ENCODE measurements around the gene DLGAP1. TPM values are rescaled to one million over a fixed set of nuclear protein-coding genes. Genes with fewer than 3 reads are reported as not detected.

The DLGAP1 gene
- total RNA-seq, 1 donor from 2014 or later, result not detected

- intact Hi-C loops (cut with DNase I), result loop anchor here (5.0 kb wide), 1 partner anchor 101 kb away; no protein-coding TSS in a partner anchor
- ATAC-seq (no peak), DNase-seq (ENCODE audit: missing footprints) (no peak)
Observed at GRCh38 chr18:3873698-3874097, 581.4 kb downstream of the DLGAP1 start.

GRCh38 chr18:3873211-3873610 lies 581.9 kb downstream of the DLGAP1 start:
- DNase-seq (ENCODE audit: missing footprints), result no peak
- intact Hi-C loops (cut with DNase I), result loop anchor here (5.0 kb wide), 1 partner anchor 101 kb away; no protein-coding TSS in a partner anchor
- no peak for ATAC-seq

GRCh38 chr18:3872641-3873040 lies 582.5 kb downstream of the DLGAP1 start:
- DNase-seq (ENCODE audit: missing footprints), result no peak
- intact Hi-C loops (cut with DNase I), result loop anchor here (5.0 kb wide), 1 partner anchor 100 kb away; no protein-coding TSS in a partner anchor
- no peak for ATAC-seq

DNA sequence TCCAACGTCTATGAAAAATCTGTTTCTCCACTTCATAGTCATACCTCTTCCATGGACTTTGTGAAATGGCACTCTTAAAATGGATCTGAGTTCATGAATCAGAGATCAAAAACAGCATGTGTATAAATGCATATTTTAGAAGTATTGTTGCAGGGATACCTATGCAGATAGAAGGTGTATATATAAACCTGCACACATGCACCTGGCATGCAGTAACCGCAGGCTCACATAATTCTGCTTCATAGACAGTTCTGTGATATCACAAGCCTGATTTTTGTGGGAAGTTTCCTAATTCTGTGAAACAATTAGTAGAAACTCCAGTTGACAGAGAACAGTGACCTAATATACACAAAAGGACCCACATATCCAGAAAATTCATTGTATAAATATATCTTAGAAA lies 583.4 kb downstream of the DLGAP1 start:
- DNase-seq (ENCODE audit: missing footprints), result no peak
- intact Hi-C loops (cut with DNase I), result loop anchor here (5.0 kb wide), 1 partner anchor 99 kb away; no protein-coding TSS in a partner anchor
- no peak for ATAC-seq

- DNase-seq (ENCODE audit: missing footprints), result no peak
- ATAC-seq, result no peak
- intact Hi-C loops (cut with DNase I), result loop anchor here (5.0 kb wide), 1 partner anchor 99 kb away; no protein-coding TSS in a partner anchor
Observed at GRCh38 chr18:3870914-3871313, 584.2 kb downstream of the DLGAP1 start.

DNA sequence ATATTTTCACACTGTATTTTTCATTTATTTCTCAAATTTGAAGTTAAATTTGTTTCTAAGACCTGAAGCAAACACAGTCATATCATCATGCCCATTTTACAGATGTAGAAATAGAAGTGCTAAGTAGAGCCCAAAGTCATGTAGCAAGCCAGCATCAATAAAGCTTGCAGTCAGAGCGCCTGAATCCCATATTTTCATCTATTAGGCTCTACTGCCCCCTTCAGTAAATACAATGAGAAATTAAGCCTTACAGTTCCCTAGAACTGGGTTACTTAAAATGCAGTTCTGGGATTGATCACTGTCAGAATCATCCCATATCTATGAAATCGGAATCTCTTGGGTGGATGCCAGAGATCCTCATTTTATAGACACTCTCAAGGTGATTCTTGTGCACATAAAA lies 585.3 kb downstream of the DLGAP1 start:
- DNase-seq (ENCODE audit: missing footprints), result no peak
- ATAC-seq, result no peak
- intact Hi-C loops (cut with DNase I), result loop anchor here (5.0 kb wide), 1 partner anchor 98 kb away; no protein-coding TSS in a partner anchor

DNA sequence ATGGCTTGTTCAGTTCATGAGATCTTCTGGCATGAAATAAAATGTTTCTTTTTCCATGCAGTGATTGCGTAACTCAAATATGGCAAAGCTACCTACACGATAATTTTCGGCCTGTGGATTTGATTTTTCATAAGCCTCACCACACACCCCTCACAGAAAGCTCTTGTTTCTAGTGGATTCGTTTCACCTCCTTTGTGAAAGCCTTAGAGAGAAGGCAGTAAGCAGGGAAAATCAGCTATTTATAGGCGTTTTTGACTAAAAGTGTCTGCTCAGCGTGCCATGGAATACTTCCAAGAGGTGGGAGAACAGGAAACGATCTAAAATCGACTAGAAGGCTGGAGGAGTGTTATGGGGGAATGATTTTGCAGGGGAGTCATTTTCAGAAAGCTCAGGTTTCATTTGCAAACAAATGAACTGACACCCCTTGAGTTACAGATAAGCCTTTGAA lies 587.2 kb downstream of the DLGAP1 start:
- ATAC-seq (no peak), DNase-seq (ENCODE audit: missing footprints) (no peak)
- intact Hi-C loops (cut with DNase I), result no loop called here

- DNase-seq (ENCODE audit: missing footprints) (no peak), ATAC-seq (no peak)
- intact Hi-C loops (cut with DNase I), result no loop called here
Observed at GRCh38 chr18:3867236-3867635, 587.9 kb downstream of the DLGAP1 start.

DNA sequence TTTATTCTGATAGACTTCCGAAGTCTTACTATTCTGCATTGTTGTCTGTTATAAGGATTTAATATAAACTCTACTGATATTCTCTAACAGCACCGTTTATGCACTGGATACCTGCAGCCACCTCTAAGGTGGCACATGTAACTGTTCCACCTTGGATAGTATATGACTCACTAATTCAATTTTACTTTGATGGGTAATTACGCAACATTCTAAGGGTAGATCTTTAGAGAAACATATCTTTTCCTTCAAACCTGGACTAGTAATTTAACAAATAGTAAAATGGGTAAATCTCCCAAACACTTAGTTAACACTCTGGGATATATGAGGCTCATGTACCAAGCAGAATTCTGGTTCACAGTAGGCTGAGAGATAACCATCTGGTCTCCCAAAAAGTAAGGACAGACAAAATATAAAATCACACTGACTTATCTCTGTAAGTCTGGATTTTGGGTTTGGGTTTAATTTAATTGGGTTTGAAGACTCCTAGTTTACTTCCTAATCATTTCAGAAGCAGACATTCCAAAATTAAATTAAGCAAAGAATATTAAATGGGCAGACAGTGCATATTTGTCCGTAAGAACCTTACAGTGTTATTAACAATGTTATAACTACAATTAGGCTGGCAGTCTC lies 590.3 kb downstream of the DLGAP1 start:
- DNase-seq (ENCODE audit: missing footprints) (no peak), ATAC-seq (no peak)
- intact Hi-C loops (cut with DNase I), result no loop called here

DNA sequence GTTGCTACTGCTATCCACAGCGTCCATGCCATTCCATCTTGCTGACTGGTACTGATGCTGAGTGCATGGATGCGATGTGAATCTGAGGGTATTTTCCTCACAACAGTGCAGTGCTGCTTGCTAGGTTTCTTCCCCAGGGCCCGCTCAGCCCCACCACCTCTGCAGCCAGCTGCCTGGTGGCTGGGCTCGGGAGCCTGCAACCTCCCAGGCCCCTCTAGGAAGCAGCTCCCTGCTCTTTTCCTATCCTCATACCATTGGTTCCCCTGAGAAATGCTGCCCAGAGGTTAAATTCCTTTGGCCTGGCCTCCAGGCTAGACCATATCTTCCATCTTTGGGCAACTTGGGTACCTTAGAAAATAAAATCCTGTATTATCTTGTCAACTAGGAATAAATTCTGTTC lies 591.5 kb downstream of the DLGAP1 start:
- ATAC-seq (no peak), DNase-seq (ENCODE audit: missing footprints) (no peak)
- intact Hi-C loops (cut with DNase I), result no loop called here

DNA sequence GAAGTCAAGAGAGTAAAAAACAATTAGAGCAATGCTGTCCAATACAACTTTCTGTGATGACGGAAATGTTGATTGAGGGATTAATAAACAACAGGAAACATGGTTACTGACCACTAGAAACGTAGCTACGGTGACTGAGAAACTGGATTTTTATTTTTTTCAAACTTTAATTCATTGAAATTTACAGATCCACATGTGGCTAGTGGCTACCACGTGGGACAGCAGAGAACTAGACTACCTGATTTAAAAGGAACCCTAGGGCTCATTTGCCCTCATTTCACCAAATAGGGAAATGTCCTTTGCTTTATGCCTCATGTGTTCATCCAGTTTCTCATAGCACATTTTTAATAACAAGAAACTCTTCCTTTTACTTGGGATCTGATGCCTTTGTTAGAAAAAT lies 592.1 kb downstream of the DLGAP1 start:
- intact Hi-C loops (cut with DNase I), result no loop called here
- no peak for ATAC-seq
- DNase-seq (ENCODE audit: missing footprints), result no peak

- no peak for DNase-seq (ENCODE audit: missing footprints)
- intact Hi-C loops (cut with DNase I), result no loop called here
- no peak for ATAC-seq
Observed at GRCh38 chr18:3861495-3861894, 593.6 kb downstream of the DLGAP1 start.

DNA sequence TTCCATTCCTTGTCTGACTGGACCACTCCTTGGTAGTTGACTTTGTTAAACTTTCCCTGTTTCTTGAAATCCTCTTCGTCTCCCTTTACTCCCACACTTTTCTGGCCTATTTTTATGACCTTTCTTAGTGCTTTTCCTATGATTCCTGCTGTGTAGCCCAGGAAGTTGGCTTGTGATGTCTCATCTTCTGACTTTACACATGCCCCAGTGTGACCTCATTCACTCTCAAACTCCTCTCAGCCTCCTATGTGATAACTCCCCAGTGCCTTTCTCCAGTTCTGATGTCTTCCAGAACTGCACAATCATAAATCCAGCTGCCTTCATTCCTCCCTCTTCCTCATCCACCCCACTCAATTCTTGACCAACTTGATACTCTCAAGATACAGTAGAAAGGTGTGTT lies 597.6 kb downstream of the DLGAP1 start:
- DNase-seq (ENCODE audit: missing footprints) (no peak), ATAC-seq (no peak)
- intact Hi-C loops (cut with DNase I), result no loop called here

DNA sequence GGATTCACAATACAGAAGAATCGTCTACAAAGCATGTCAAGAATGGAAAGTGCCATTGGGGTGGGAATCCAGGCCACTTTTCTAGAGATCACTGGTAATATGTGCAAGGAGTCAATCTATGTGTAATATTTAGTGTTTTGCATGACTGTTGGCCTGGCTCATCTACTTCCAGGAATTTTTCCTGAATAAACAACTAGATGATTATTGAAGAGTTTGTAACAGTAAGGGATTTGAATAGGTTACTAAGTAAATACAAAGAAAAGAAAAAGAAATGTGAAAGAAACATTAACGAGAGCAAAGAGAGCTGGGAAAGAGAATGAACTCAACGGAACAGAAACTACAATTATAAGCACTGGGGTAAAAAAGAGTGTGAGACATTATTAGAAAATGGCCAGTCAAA lies 599.1 kb downstream of the DLGAP1 start:
- intact Hi-C loops (cut with DNase I), result no loop called here
- DNase-seq (ENCODE audit: missing footprints) (no peak), ATAC-seq (no peak)

DNA sequence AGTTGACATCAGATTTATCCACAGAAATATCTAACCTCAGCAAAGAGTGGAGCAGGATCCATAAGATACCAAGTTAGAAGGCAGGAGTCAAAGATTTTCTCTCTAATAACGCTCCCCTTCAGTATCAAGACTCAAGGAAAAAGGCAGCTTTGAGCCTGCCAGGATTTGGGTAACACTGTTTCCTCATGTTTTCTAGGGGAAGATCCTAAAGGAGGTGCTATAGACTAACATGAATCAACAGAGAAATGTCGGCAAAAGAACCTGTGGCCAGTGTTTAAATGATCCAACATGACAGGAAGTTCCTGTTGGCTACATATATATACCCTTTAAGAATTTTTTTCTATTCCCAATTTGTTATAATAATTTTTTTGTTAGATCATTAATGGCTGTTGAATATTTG lies 602.8 kb downstream of the DLGAP1 start:
- intact Hi-C loops (cut with DNase I), result loop anchor here (5.0 kb wide), 1 partner anchor 145 kb away; no protein-coding TSS in a partner anchor
- ATAC-seq, result no peak

DNA sequence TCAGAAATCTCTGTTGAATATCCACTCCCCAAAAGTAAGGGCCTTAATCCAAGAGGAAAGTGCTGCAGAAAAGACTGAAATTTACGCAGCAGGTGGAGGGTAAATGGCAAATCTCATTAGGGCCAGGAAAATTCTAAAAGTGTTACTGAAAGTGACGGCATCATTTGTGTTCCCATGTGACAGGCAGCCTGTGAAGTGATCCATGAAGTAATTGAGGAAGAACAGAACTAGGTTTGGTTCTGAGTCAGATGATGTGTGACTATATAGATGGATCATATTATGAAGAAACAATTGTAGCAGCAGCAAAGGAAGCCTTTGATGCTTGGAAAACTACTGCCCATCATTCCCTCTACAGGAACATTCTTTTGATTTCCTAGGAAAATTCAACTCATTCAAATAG lies 603.9 kb downstream of the DLGAP1 start:
- intact Hi-C loops (cut with DNase I), result loop anchor here (5.0 kb wide), 1 partner anchor 146 kb away; no protein-coding TSS in a partner anchor
- DNase-seq (ENCODE audit: missing footprints), result no peak

More for the DNA sequence above, 602.8 kb downstream of the DLGAP1 start:
- DNase-seq (ENCODE audit: missing footprints), result no peak

GRCh38 chr18:3848316-3848715 lies 606.8 kb downstream of the DLGAP1 start:
- DNase-seq (ENCODE audit: missing footprints) (no peak), ATAC-seq (no peak)
- intact Hi-C loops (cut with DNase I), result no loop called here

More for the DNA sequence above, 603.9 kb downstream of the DLGAP1 start:
- no peak for ATAC-seq

DNA sequence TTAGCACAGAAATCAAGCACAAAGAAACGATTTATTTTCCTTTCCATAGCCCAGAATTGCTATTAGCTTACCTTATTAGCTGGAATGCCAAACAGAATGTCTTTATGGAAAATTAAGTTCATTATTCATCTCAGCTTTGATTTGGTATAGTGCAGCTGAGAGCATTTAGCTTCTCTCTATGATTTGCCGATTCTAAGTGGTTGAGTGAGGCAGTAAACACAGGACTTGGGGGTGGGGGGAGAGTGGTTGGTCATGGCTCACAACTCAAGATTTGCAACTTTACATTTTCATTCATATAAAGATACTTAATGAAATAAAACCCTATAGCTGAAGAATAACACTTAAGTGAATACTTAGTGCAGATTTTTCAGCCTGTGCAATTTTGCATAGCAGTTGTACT lies 609.9 kb downstream of the DLGAP1 start:
- intact Hi-C loops (cut with DNase I), result no loop called here
- DNase-seq (ENCODE audit: missing footprints), result no peak

GRCh38 chr18:3842844-3843243 lies 612.3 kb downstream of the DLGAP1 start:
- ATAC-seq (no peak), DNase-seq (ENCODE audit: missing footprints) (no peak)
- intact Hi-C loops (cut with DNase I), result no loop called here

More for the DNA sequence above, 609.9 kb downstream of the DLGAP1 start:
- ATAC-seq, result no peak

DNA sequence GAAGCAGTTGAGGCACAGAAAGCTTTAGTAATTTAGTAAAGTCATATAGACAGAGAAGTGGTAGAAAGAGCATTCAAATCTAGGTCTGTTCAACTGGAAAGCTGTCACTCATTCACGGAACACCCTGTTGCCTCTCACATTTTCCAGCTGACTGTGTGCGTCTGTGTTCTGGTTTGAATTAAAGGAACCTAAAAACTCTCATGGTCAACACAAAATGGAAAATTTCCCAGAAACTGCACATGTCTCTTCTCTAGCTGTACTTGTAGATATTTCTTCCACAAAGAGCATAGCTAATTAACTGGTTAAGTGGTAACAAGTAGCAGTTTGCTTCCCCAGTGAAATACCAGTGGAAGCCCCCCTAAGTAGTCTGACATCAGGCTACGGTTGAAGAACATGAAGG lies 614.3 kb downstream of the DLGAP1 start:
- intact Hi-C loops (cut with DNase I), result no loop called here
- no peak for DNase-seq (ENCODE audit: missing footprints)

GRCh38 chr18:3839581-3839981 lies 615.5 kb downstream of the DLGAP1 start:
- intact Hi-C loops (cut with DNase I), result no loop called here
- ATAC-seq, result no peak
- no peak for DNase-seq (ENCODE audit: missing footprints)

More for the DNA sequence above, 614.3 kb downstream of the DLGAP1 start:
- no peak for ATAC-seq
